ENCODE data around the gene MALAT1. TPM values are rescaled to one million over a fixed set of nuclear protein-coding genes. Genes with fewer than 3 reads are reported as not detected.

Gene MALAT1
- total and polyA plus RNA-seq, 2 of the 13 experiments (the other 11 are each of a cell fraction or from before 2014, with no cell fraction given): 143 to 1,237 TPM

DNA sequence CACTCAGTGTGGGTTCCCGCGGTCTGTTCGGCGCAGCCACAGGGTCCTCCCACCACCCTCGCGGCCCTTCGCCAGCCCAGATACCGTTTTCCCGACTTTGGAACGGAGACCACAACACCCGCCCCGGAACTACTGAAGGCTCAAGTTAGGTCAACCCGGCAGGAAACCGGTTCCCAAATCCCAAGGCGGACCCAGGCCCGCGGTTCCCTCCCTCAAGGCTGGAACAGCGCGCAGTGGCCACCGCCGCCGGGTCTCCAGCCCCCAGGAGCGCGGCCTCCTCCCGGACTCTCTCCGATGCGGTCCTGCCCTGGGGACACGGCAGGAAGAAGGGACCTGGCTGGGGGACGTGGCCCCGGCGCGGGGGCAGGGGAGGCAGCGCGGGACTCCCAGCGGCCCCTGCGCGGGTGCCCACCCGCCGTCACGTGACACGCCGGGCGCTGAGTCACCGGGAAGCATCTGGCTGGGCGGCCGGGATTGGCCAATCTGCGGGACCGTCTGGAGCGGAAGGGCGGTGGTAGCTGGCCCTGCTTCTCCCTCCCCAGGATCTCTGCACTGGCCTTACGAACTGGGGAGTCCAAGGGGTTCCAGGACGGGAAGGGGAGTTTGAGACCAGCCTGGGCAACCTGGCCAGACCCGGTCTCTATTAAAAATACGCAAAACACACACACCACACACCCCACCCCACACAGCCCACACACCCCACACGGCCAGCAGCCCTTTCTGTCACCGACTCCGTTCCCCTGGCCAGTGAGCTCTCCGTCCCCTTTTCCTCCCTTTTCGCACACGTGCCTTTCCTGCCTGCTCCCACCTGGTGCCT lies 21.5 kb upstream of the MALAT1 start (continued):
- TF ChIP-seq, protein P1, sequence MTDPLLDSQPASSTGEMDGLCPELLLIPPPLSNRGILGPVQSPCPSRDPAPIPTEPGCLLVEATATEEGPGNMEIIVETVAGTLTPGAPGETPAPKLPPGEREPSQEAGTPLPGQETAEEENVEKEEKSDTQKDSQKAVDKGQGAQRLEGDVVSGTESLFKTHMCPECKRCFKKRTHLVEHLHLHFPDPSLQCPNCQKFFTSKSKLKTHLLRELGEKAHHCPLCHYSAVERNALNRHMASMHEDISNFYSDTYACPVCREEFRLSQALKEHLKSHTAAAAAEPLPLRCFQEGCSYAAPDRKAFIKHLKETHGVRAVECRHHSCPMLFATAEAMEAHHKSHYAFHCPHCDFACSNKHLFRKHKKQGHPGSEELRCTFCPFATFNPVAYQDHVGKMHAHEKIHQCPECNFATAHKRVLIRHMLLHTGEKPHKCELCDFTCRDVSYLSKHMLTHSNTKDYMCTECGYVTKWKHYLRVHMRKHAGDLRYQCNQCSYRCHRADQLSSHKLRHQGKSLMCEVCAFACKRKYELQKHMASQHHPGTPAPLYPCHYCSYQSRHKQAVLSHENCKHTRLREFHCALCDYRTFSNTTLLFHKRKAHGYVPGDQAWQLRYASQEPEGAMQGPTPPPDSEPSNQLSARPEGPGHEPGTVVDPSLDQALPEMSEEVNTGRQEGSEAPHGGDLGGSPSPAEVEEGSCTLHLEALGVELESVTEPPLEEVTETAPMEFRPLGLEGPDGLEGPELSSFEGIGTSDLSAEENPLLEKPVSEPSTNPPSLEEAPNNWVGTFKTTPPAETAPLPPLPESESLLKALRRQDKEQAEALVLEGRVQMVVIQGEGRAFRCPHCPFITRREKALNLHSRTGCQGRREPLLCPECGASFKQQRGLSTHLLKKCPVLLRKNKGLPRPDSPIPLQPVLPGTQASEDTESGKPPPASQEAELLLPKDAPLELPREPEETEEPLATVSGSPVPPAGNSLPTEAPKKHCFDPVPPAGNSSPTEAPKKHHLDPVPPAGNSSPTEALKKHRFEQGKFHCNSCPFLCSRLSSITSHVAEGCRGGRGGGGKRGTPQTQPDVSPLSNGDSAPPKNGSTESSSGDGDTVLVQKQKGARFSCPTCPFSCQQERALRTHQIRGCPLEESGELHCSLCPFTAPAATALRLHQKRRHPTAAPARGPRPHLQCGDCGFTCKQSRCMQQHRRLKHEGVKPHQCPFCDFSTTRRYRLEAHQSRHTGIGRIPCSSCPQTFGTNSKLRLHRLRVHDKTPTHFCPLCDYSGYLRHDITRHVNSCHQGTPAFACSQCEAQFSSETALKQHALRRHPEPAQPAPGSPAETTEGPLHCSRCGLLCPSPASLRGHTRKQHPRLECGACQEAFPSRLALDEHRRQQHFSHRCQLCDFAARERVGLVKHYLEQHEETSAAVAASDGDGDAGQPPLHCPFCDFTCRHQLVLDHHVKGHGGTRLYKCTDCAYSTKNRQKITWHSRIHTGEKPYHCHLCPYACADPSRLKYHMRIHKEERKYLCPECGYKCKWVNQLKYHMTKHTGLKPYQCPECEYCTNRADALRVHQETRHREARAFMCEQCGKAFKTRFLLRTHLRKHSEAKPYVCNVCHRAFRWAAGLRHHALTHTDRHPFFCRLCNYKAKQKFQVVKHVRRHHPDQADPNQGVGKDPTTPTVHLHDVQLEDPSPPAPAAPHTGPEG (CRISPR knock-in tag; IDR thresholded peaks at IDR 0.05): no peak
- TF ChIP-seq ZNF253 (CRISPR knock-in tag; IDR thresholded peaks at IDR 0.05; ENCODE audit: borderline replicate concordance) (peak; percentile 52; the same call in 1 of the 2 replicates), CHD2 (IDR thresholded peaks at IDR 0.05; ENCODE audit: low read depth, low read length) (0 out of 2 replicates have a peak, but pooled peaks have one; percentile 39), ZNF614 (CRISPR knock-in tag; IDR thresholded peaks at IDR 0.05; ENCODE audit: borderline replicate concordance) (no peak), SCMH1 (CRISPR knock-in tag; IDR thresholded peaks at IDR 0.05; ENCODE audit: borderline replicate concordance) (no peak), ZNF605 (CRISPR knock-in tag; IDR thresholded peaks at IDR 0.05) (peak; percentile 25; the same call in 1 of the 2 replicates), ZNF609 (CRISPR knock-in tag; IDR thresholded peaks at IDR 0.05; ENCODE audit: borderline replicate concordance) (peak; percentile 51; the same call in 1 of the 2 replicates), MAF1 (CRISPR knock-in tag; IDR thresholded peaks at IDR 0.05; ENCODE audit: borderline replicate concordance) (no peak), ZNF577 (CRISPR knock-in tag; IDR thresholded peaks at IDR 0.05; ENCODE audit: borderline replicate concordance, low read depth) (no peak), ETS1 (CRISPR knock-in tag; IDR thresholded peaks at IDR 0.05) (no peak), TBL1XR1 (IDR thresholded peaks at IDR 0.05; ENCODE audit: borderline replicate concordance, low read length, partially characterized antibody) (peak; percentile 76), ZSCAN25 (CRISPR knock-in tag; IDR thresholded peaks at IDR 0.05) (peak; percentile 36)
- TF ChIP-seq, protein P2, sequence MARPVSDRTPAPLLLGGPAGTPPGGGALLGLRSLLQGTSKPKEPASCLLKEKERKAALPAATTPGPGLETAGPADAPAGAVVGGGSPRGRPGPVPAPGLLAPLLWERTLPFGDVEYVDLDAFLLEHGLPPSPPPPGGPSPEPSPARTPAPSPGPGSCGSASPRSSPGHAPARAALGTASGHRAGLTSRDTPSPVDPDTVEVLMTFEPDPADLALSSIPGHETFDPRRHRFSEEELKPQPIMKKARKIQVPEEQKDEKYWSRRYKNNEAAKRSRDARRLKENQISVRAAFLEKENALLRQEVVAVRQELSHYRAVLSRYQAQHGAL (CRISPR knock-in tag; IDR thresholded peaks at IDR 0.05; ENCODE audit: not compliant biosample characterization): no peak

Data from HepG2 (cell line).